HG02588 (cell line): Measurements from ENCODE around the gene RPL12.

Experiments used
- ATAC-seq: cut with Tn5 transposase; IDR thresholded peaks from one replicate; pipeline ENCODE4 v1.9.1; 2021; ENCODE audit warnings: mild to moderate bottlenecking, moderate library complexity; ENCODE audit not compliant: unreplicated experiment

Gene RPL12

GRCh38 chr9:127450830-127451607 is at the start of gene RPL12, which contains the start of gene LRSAM1:
TSS of gene RPL12 (minus strand) at chr9:127451406. CDS start at chr9:127451317, 89 bp downstream.
TSS of gene LRSAM1 (plus strand) at chr9:127451510. CDS start at chr9:127454528, 3,018 bp downstream.
- peak; percentile 62 for ATAC-seq

GRCh38 chr9:127500862-127501261 is 49.7 kb upstream of the RPL12 start:
- no peak for ATAC-seq

DNA sequence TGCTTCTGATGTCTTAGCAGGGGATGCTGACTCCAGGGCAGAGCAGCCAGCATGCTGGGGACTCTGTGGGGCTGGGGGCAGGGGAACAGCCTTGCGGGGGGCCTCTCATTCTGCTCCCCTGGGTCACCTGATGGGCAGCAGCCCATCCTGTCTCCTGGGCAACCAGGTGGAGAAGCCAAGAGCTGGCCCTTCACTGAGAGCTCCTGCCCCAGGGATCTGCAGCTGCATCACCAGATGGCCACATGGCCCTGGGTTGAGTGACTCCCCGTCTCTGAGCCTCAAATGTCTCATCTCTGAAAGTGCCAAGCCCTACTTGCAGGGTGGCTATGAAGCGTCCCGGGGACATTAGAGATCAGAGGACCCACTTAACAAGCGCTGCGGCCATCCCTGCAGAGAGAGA is 49.2 kb upstream of the RPL12 start:
- ATAC-seq: no peak

- ATAC-seq: no peak
Observed at GRCh38 chr9:127498298-127498697, 47.1 kb upstream of the RPL12 start.

DNA sequence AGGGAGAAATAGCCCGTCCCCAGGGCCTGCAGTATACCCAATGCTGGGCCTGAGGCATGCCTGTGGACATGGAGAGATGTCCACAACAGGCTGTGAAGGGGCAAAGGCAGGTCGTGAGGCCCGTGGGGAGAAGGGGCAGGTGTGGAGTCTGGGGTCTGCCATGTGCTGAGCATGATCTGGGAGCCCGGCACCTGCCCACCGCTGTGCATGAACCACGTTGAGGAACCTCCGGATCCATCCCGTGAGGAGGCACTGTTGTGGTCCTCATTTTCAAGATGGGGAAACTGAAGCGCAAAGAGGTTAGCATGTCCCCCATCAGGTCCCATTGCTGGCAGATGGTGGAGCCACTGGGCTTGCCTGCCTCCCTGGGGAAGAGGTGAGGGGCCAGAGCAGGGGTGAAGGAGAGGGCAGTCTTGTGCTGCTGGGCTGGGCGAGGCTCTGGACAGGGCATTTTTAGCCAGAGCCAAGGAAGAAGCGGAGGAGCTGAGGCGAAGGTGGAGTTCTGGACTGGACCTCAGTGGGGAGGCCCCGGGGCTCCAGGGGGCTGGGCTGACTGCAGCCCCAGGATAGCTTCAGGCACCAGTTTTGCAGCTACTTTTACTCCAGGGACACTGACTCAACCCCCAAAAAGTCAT is 46.6 kb upstream of the RPL12 start:
- no peak for ATAC-seq

DNA sequence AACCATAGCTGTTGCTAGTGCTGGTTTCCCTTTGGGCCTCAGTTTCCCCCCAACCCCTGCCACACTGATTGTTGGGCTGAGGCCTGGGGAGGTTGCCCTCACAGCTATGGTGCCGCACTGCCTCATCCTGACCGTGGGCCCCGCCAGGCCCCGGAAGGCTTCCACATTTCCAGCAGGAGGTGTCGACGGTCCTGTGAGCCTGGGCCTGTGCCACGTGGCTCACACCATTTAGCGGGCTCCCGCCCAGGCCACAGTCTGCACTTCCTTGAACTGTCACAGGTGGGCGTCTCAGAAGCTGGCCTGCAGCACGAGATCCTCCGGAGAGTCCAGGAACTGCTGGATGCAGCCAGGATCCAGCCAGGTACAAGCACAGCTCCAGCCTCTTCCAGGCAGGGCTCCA is 45.8 kb upstream of the RPL12 start:
- ATAC-seq: no peak

DNA sequence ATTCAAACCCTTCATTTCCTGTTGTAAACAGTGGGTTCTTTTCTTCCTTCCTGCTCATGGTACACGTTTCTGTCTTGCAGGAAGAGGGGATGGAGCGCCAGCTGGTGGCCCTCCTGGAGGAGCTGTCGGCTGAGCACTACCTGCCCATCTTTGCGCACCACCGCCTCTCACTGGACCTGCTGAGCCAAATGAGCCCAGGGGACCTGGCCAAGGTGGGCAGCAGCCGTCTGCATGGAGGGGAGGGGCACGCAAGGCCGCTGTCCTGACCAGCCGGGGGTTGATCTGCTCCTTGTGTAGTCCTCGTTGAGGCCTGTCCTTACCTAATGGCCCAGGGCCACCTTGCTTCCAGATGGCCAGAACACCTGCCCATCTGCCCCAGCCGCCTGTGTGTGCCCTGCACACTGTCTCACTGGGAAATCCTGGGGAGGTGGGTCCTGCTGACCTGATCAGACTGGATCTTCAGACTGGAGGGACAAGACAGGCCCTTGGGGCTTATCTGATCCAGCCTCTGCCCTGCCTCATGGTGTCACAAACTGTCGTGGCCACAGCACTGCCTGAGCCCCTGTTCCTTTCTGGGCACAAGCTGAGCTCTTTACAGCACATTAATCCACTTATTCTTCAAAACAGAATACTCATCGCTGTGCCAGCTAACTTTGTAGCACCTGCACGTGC is 44.8 kb upstream of the RPL12 start:
- no peak for ATAC-seq

GRCh38 chr9:127494304-127494702 is 43.1 kb upstream of the RPL12 start:
- ATAC-seq: no peak

- ATAC-seq: no peak
Observed at GRCh38 chr9:127493592-127494303, 42.5 kb upstream of the RPL12 start.

DNA sequence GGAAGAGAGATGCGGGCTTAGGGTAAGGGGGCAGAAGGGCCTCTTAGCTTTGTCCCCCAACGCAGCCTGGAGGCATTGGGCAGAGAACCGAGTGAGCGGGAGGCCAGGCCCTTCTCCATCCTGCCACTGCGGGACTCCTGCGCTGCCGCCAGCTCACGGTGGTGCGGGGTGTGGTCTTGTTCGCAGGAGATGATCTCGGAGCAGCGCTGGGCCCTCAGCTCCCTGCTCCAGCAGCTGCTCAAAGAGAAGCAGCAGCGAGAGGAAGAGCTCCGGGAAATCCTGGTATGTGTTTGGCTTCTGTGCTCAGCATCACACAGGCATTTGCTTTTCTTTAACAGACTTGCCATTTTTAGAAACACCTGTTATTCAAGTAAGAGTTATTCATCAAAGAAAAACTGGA is 41.4 kb upstream of the RPL12 start:
- no peak for ATAC-seq

GRCh38 chr9:127491516-127491915 is 40.3 kb upstream of the RPL12 start:
- no peak for ATAC-seq

DNA sequence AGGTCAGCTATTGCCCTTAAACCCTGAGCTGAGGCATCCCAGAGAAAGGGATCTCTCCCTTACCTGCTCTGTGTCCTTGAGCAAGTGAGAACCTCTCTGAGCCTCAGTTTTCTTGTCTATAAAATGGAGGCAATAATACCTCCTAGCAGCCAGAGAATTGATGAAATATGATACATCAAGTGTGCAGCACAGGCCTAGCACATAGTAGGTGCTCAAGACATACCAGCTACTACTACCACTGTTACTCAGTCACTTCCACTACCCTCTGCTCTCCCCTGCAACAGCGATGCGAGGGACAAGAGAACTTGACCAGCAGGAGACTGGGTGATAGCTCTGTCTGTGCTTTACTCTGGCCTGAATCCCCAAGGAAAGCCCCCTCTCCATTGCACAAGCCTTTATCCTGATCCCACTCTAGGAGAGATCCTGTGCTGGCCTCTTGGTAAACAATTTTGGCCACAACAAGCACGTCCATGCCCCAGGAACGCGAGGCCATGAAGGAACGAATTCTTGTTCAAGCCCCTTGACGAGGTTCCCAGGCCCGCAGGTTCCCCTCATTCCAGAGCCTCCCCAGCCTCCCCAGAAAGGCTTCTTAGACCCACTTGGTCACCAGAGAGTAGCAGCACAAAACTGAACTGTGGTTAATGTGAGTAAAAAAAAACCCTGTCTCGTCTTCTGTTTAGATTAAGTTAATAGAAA is 39.5 kb upstream of the RPL12 start:
- ATAC-seq: no peak

DNA sequence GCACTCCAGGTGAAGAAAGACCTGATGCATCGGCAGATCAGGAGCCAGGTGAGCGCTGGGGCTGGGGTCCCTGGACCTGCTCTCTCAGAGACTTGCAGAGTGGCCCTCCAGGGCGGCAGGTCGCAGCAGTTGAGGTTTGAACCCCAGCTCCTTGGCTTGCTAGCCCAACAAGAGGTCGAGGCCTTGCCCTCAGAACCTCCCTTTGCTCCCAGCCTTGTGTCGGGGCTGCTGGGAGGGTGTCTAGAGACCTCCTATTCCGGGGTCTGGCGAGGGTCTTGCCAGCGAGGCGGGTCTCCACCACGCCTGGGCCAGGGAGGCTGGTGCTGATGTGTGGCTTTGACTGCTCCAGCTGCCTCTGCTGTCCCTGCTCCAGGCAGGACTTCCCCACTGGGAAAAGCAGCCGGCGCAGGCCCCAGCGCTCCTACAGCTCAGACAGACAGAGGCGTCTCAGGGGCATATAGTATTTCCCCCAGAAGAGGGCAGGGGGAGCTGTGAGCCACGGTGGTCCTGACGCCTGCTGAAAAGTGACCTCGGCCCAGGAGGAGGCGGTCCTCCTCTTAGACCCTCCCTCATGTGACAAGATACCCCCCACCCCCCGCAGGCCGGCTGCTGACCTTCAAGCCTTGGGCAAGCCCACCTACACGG is 38.4 kb upstream of the RPL12 start:
- no peak for ATAC-seq

DNA sequence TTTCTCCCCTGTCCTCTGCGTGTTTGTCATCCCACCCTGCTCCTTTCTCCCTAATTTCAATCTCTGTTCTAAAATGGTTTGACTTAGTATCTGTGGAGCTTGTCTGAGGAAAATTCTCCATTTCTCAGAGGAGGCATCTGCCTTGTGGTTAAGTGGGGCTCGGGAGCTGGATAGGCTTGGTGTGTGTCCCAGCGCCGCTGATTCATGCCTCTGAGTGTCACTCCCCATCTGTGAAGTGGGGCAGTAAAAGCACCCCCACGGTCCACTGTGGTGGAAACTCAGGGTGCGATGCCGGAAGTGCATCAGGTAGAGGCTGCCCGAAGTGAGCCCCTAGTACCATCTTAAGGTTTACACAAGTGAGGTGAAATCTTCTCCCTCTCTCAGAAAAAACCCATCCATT is 37.7 kb upstream of the RPL12 start:
- no peak for ATAC-seq

GRCh38 chr9:127485995-127486394 is 34.8 kb upstream of the RPL12 start:
- ATAC-seq: no peak

DNA sequence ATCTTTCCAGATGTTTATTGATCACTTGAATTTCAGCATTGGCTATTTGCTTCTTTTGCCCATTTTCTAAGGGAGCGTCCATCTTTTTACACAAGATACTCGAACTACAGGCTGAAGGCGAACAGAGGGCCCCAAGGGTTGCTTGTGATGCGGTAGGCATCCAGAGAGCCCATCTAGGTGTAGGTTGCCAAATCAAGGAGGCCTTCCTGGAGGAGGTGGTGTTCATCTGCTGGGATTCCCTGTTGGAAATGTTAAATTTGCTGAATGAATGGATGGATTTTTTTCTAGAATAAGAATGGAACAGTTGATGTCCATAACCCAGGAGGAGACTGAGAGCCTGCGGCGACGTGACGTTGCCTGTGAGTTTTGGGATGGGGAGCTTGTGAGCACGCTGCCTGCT is 31.5 kb upstream of the RPL12 start:
- no peak for ATAC-seq

GRCh38 chr9:127479507-127480081 is 28.4 kb upstream of the RPL12 start:
- ATAC-seq: no peak

DNA sequence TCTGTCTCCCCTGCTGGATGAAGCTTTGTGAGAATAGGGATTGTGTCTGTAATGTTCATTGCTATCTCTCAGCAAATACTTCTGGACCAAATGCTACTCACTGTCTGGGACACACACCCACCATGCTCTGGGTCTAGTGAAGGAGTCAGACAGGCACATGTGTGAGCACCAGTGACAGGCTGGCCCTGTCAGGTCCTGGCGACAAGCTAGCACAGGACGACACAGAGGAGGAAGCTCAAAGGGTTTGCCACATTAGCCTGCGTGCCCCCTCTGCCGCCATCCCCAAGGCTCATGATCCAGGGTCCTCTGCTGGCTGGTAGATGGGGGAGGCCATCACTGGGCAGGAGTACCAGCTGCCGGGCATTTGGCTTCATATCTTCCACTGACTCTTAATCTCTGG is 23.4 kb upstream of the RPL12 start:
- ATAC-seq: no peak

GRCh38 chr9:127473932-127474331 is 22.7 kb upstream of the RPL12 start:
- no peak for ATAC-seq

GRCh38 chr9:127473501-127473900 is 22.3 kb upstream of the RPL12 start:
- no peak for ATAC-seq
